Measurements from ENCODE around the gene PSME2. TPM values are rescaled to one million over a fixed set of nuclear protein-coding genes. Genes with fewer than 3 reads are reported as not detected.

The PSME2 gene
- total RNA-seq, 1 experiment from 2014 or later = 389 TPM

DNA sequence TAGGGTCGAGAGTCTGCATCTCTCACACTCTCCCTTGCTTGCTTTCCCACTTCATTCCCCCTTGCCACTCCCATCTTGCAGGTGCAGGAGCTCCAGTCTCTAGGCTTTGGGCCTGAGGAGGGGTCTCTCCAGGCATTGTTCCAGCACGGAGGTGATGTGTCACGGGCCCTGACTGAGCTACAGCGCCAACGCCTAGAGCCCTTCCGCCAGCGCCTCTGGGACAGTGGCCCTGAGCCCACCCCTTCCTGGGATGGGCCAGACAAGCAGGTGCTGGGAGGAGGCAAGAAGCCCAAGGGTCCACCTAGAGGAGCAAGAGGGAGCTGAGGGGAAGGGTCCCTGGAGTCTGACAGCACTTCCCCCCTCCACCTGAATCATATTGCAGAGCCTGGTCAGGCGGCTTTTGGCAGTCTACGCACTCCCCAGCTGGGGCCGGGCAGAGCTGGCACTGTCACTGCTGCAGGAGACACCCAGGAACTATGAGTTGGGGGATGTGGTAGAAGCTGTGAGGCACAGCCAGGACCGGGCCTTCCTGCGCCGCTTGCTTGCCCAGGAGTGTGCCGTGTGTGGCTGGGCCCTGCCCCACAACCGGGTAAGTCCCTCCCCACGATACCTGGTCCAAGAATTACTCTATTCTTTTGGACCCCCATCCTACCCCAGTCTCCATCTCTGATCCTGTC lies 5.1 kb upstream of the PSME2 start:
- DNase-seq (ENCODE audit: low read depth) = no peak

DNA sequence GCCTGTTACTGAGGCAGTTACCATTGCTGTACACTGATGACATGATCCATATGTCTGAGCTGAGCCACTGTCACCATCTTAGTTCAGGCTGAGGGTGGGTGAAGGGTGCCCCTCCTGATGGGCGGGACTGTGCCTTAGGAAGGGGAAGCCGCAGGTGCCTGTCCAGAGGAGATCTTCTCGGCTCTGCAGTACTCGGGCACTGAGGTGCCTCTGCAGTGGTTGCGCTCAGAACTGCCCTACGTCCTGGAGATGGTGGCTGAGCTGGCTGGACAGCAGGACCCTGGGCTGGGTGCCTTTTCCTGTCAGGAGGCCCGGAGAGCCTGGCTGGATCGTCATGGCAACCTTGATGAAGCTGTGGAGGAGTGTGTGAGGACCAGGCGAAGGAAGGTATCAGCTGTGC lies 4.6 kb upstream of the PSME2 start:
- DNase-seq (ENCODE audit: low read depth) = no peak

DNA sequence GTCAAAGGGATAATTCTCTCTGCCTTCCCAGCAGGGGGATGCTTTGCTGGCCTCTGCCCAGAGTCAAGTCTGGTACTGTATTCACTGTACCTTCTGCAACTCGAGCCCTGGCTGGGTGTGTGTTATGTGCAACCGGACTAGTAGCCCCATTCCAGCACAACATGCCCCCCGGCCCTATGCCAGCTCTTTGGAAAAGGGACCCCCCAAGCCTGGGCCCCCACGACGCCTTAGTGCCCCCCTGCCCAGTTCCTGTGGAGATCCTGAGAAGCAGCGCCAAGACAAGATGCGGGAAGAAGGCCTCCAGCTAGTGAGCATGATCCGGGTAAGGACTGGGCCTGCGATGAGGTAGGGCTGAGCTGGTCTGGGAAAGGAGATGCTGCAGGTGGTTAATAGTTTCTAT lies 4.2 kb upstream of the PSME2 start:
- DNase-seq (ENCODE audit: low read depth) = no peak

DNA sequence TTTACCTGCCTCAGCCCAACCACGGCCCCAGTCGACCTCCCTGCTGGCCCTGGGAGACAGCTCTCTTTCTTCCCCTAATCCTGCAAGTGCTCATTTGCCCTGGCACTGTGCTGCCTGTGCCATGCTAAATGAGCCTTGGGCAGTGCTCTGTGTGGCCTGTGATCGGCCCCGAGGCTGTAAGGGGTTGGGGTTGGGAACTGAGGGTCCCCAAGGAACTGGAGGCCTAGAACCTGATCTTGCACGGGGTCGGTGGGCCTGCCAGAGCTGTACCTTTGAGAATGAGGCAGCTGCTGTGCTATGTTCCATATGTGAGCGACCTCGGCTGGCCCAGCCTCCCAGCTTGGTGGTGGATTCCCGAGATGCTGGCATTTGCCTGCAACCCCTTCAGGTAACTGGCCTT lies 3.7 kb upstream of the PSME2 start:
- no peak for DNase-seq (ENCODE audit: low read depth)

DNA sequence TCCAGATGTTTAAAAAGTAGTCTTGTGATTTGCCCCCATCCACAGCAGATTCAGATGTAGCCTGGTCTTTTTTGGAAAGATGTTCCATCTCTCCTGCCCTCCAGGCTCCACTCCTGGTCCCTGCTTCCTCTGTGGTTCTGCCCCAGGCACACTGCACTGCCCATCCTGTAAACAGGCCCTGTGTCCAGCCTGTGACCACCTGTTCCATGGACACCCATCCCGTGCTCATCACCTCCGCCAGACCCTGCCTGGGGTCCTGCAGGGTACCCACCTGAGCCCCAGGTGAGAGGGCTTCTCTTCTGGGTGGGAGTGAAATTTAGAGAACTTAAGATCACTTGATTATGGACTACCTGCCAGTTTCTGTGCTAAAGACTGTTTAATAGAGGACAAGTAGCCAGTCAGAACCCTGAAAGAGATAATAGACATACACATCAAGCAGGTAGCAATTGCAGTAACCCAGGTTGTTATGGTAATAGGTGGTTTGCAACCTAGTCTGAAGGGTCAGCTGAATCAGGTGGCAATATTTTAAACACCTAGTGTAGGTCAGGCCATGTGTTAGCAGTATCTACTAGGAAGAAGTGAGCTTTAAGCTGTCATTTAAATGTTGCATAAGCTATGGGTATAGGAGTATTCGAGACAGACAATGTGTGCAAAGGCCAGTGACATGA lies 3.0 kb upstream of the PSME2 start:
- DNase-seq (ENCODE audit: low read depth) = no peak

DNA sequence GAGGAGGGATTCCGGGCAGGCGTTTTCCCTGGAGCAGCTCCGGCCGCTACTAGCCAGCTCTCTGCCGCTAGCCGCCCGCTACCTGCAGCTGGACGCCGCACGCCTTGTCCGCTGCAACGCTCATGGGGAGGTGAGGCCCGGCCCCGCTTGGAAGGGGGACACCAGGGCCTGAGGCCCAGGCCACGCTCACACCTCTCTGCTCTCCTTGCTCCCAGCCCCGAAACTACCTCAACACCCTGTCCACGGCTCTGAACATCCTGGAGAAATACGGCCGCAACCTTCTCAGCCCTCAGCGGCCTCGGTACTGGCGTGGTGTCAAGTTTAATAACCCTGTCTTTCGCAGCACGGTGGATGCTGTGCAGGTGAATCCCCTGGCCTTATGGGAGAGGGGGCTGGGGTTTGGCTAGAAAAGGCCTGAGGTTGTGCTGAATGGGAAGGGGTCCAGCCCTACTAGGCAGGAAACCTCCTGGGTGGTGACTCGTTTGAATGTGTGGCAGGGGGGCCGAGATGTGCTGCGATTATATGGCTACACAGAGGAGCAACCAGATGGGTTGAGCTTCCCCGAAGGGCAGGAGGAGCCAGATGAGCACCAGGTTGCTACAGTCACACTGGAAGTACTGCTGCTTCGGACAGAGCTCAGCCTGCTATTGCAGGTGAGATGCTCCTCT lies 1.5 kb upstream of the PSME2 start:
- no peak for DNase-seq (ENCODE audit: low read depth)

DNA sequence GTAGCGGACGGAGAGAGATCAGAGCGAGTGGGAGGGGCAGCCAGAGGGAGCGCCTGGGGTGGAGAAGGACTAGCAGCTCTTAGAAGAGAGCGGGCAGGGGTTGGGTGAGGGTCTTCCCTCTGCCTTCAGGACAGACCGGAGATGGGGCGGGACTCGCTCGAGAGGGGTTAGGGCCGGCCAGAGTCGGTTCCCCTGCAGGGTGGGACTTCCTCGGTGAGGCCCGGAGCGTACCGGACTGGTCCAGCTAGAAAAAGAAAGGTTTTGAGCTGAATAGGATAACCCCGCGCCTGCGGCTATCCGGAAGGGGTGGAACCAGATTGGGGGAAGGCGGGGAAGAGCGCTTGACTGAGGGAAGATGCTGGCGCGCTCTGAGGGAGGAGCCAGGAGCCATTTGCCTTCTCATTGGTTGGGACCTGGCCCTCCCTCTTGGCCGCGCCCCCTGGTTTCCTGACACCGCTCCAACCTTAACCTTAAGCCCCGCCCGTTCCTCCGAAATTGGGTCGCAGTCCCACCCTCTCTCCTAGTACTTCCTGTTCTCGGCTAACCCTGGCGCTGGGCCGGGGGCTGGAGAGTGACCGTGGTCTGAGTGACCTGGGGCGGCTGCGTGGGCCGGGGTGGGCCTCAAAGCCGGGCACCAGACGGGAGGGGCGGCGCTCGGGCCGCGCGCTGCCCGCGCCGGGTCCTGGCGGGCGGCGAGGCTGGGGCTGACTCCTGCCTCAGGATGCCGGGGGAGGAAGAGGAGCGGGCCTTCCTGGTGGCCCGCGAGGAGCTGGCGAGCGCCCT lies 759 bp upstream of the PSME2 start, which contains the start of gene RNF31:
Gene RNF31 (plus strand): TSS at position 521 of the 783 bp plus-strand sequence. CDS start 201 bp downstream, at position 722.
- DNase-seq (ENCODE audit: low read depth) = peak; percentile 98

DNA sequence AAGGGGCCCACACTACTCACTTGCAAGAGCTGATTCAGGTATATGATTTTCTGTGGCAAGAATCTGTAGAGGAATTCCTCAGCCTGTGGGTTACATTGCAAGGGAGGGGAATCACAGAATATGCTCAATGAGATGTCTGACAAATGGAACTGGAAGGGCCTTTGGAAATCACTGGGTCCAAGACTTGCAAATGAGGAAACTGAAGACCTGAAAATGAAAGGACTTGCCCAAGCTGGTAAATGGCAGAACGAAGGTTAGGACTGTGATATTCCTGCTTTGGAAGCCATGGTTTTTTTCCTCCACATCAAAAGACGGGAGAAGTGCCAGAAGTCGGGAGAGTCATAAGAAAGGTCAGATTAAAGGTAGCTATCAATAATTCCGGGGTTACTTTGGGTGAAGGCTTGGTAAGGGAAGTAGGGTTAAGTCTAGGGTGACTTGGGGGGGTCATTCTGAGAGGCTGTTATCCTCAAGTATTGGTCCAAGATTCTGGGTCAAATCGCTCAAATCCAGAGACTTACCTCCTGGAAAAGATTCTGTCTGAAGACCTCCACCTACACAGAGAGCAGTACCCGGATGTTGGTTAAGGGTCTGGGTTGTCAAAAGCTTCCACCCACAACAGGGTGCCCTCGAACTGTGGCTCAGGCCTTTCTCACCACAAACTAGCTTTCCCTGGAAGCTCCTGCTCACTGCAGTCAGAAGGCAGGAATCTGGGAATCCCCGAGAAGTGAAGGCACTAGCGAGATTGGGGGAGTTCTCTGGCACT lies 539 bp downstream of the PSME2 start:
- DNase-seq (ENCODE audit: low read depth) = peak; percentile 30

DNA sequence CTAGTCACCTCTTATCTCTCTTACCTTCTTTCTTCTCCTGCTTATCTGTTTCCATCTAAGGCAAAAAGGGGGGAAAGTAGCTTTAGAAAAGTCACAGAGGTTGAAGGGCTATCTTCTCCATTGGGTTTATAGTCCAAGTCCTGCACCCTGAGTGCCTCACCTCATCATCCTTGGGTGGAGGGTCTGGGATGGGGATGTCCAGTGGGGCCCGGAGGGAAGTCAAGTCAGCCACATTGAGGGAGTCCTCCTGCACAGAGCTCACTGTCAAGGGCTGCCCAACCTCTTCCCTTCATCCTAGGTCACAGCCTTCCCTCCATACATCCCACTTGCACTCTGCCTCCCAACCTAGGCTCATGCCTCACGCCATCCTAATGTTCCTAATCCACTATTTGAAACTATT lies 1.2 kb downstream of the PSME2 start:
- DNase-seq (ENCODE audit: low read depth) = no peak

DNA sequence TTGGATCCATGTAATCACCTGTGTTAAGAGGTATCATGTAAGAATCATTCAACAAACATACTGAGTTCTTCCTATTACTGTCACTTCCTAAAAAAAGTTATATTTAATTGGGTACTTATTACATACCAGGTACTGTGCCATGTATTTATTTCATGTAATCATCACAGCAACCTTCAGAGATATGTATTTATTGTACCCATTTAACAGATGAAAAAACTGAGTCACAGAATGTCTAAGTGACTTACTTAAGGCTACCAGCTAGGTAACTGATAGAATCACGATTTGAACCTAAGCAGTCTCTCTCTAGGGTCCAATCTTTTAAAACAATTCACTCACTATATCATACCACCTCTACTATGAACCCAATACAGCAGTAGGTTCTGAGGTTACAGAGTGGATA lies 2.0 kb downstream of the PSME2 start:
- DNase-seq (ENCODE audit: low read depth) = no peak

DNA sequence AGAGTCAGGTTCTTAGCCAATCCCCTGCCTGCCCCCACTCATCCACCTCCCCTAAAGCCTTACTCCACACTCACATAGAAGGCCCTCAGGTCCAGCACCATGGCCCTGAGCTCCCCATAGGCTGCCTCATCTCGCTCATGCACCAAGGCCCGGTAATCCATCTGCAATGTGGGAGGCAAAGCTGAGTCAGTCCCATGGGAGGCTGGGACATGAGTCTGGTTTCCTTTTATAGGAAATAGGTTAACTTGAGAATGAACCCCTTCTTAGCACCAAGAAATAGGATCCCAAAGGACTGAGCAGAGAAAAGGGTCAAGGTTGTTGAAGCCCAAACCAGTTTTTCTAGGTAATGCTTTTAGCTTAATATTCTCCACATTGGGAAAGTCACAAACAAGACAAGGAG lies 2.9 kb downstream of the PSME2 start:
- DNase-seq (ENCODE audit: low read depth) = peak; percentile 57

DNA sequence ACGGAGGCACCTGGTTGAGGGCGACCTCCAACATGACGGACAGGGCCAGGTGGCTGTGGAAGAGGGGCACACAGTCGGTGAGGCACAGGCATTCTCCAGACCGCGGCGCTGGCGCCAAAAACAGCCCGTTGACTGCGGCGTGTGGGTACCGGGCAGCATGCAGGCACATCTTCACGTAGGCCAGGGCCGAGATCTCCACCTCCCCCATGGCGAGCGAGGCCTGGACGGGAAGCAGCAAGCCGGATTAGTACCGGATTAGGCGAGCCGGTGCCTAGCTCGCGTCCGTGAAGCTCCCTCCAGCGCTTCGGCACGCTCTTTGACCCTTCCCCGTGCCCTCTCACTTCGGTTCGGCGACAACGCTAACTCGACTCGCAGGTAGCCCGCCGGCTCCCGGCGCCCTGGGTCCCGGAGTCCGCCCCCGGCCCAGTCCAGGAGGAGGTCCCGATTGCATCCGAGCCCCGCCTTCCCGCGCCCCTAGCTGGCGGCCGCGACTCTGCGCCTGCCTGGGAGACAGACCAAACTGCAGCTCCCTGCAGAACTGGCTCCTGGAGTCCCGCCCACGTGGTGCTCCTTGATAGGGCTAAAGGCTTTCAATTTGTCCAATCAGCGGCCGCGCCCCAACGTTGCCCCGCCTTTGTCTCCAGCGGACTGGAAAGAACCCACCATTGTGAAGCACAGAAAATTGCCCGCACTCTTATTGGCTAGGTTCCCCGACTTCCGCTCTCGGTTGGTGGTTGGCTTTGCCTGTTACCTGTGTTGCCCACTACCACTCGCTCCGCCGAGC lies 5.1 kb downstream of the PSME2 start, which contains the start of gene EMC9:
Gene EMC9 (minus strand): TSS at position 495 of the 784 bp plus-strand sequence. CDS start 287 bp downstream, at position 208.
- peak; percentile 99 for DNase-seq (ENCODE audit: low read depth)

DNA sequence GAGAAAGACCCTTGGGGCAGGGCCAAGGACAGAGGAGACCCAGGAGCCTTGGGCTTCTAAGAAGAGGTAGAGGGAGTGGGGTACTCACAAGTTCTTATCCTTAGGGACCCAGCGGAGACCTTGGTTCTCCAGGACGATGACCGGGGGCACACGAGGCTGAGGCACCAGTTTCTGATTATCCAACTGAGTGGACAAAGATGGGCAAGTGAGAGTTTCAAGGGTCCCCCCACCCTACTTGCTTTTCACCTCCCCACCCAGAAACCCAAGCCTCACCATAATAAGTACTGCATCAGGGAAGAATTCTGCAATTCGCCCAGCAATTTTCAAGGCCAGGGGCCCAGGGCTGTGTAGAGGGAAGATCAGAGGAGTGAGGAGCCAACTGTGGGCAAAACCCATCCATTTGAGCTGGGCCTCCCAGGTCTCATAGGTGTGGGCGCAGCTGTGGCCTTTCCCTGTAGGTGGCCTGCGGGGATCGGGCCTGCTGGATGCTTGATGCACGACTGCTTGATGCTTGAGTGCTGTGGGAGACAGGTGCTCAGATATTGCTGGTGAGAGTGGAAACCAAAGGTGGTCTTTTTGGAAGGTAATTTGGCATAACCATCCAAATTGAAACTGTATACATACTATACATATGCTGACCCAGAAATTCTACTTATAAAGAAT lies 7.0 kb downstream of the PSME2 start:
- DNase-seq (ENCODE audit: low read depth) = no peak

DNA sequence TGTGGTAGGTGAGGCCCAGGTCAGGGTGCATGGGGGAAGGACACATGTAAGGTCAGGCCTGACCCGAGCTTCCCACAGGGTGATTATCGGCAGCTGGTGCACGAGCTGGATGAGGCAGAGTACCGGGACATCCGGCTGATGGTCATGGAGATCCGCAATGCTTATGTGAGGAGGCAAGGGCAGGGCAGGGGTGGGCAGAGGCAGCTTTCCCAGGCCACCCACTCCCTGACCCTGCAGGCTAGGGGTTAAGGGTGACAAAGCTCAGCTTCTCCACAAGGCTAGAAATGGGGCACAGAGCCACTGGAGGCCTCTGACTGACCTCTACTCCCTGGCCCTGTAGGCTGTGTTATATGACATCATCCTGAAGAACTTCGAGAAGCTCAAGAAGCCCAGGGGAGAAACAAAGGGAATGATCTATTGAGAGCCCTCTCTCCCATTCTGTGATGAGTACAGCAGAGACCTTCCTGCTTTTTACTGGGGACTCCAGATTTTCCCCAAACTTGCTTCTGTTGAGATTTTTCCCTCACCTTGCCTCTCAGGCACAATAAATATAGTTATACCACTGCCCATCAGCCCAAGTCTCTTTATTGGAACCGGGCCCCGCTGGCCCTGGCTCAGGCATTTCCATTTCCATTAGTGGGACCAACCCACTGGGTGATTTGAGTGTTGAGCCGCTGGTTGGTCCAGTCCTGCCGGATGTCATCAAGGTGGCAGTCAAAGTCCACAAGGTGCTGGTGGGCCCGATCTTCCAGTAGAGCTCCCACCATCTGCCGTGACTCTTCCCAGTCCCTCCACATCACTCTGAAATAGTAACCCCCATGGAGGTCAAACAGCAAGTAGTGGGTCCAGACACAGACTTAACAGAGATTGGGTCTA lies 7.8 kb downstream of the PSME2 start:
- no peak for DNase-seq (ENCODE audit: low read depth)

DNA sequence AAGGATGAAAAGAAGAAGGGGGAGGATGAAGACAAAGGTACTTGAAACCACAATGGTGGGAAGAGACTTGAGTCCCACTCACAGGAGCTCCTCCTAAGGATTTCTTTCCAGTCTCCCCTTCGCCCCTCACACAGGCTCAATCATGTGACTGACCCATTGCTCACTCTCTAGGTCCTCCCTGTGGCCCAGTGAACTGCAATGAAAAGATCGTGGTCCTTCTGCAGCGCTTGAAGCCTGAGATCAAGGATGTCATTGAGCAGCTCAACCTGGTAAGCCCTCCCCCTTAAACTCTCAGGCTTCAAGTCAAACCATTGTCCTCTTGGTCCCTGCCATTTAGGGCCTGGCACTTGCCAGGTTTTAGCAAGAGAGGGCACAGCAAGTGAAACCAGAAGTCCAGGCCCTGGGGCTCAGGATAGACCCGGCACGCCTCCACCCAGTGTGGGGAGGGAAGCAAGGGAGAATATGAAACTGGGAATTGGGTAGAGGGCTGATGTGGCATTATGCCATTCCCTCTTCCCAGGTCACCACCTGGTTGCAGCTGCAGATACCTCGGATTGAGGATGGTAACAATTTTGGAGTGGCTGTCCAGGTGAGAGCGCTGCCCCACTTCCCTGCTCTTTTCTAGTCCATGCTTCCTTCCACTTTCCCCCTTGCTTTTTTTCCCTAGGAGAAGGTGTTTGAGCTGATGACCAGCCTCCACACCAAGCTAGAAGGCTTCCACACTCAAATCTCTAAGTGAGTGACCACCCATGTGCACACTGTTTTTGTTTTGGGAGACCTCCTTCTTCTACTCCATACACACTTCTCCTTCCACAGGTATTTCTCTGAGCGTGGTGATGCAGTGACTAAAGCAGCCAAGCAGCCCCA lies 8.6 kb downstream of the PSME2 start:
- DNase-seq (ENCODE audit: low read depth) = no peak

DNA sequence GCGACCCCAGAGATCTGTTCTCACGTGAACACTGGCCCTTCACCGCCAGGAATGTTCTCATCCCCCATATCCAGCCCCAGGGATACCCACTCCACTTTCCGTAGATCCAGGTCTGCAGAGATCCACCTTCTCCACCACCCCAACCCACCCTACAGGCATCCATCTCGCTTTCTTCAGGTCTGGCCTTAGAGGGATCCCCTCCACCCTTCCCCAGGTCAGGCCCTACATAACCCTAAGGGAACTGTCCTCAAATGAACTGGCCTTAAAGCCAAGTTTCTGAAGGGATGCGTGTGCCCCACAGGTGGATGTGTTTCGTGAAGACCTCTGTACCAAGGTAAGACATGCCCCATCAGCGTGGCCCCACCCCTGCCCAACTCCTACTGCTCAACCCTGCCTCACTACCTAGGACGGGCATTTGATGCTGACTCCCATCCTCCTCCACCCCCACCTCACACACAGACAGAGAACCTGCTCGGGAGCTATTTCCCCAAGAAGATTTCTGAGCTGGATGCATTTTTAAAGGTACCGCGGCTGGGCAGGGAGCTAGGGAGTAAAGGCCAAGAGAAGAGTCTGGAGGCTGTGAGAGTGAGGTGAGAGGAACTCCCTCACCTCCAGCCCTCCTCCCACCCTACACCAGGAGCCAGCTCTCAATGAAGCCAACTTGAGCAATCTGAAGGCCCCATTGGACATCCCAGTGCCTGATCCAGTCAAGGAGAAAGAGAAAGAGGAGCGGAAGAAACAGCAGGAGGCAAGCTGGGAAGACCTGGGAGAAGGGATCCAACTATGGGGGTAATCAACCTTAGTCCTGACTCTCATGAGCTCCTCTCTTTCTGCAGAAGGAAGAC lies 9.5 kb downstream of the PSME2 start:
- no peak for DNase-seq (ENCODE audit: low read depth)

Measured in M059J (cell line).